Activated B cell treated with CpG ODN at 0.5 μM for 24 hours (primary cell): Measurements from ENCODE around the gene ATF6B. TPM values are rescaled to one million over a fixed set of nuclear protein-coding genes. Genes with fewer than 3 reads are reported as not detected.

Experiments
- ATAC-seq: fragments of 200-7000 bp; cut with Tn5 transposase; one replicate; pipeline ENCODE4 v1.10.0; 2021; ENCODE audit warnings: low read depth, mild to moderate bottlenecking, moderate library complexity
- CTCF ChIA-PET: fragments of 350-600 bp; sonication (Branson Sonifier 250); formaldehyde crosslinking; loops from one replicate; lab custom pipeline; 2021; ENCODE audit warnings: antibody characterized with exemption; lab: Charles Lee
- POLR2A ChIA-PET: fragments of 350-600 bp; sonication (Branson Sonifier 250); formaldehyde crosslinking; loops from one replicate; lab custom pipeline; 2021; ENCODE audit warnings: antibody characterized with exemption; lab: Charles Lee
- DNase-seq: peaks from one replicate; pipeline ENCODE4 v3.0.0; 2022
- H3K27ac Mint-ChIP-seq: one replicate; pipeline ENCODE4 v1.8.0; 2020; ENCODE audit warnings: mixed read lengths
- H3K27me3 Mint-ChIP-seq: one replicate; pipeline ENCODE4 v1.8.0; 2021; ENCODE audit warnings: mixed read lengths
- H3K36me3 Mint-ChIP-seq: one replicate; pipeline ENCODE4 v1.8.0; 2021; ENCODE audit warnings: low read depth, mixed read lengths
- H3K4me1 Mint-ChIP-seq: one replicate; pipeline ENCODE4 v1.8.0; 2021; ENCODE audit warnings: mixed read lengths
- H3K4me3 Mint-ChIP-seq: one replicate; pipeline ENCODE4 v1.8.0; 2020; ENCODE audit warnings: mild to moderate bottlenecking, mixed read lengths
- H3K9me3 Mint-ChIP-seq: one replicate; pipeline ENCODE4 v1.8.0; 2020; ENCODE audit warnings: mixed read lengths
- CTCF ChIP-seq: fragments of 200-600 bp; IDR thresholded peaks from one replicate; pipeline ENCODE4 v1.8.0; 2022; ENCODE audit warnings: antibody characterized with exemption, mild to moderate bottlenecking
- intact Hi-C: fragments of 100-400 bp; cut with micrococcal nuclease; formaldehyde crosslinking; loops from one replicate; pipeline ENCODE4 v1.15.1; 2024
- total RNA-seq: library from RNA; stranded (reverse); gene quantifications from 2 replicates; pipeline ENCODE4 v1.2.3, GENCODE V29; 2022

Gene ATF6B
- total RNA-seq, 1 donor from 2014 or later = 148 TPM

GRCh38 chr6:32085759-32086459 lies 42.1 kb downstream of the ATF6B start:
- no peak for TF ChIP-seq CTCF
- Mint-ChIP-seq H3K36me3 (no peaks in the 10 kb centered on the region), H3K9me3 (no peaks in the 10 kb centered on the region), H3K27me3 (peaks cover 55% of the 10 kb centered on the region), H3K4me3 (no peak overlapping the region), H3K27ac (no peak overlapping the region), H3K4me1 (peaks cover 10% of the 10 kb centered on the region)
- DNase-seq = no peak
- POLR2A ChIA-PET = no interaction called here
- intact Hi-C loops = no loop called here
- ATAC-seq = no peak
- CTCF ChIA-PET = no interaction called here

DNA sequence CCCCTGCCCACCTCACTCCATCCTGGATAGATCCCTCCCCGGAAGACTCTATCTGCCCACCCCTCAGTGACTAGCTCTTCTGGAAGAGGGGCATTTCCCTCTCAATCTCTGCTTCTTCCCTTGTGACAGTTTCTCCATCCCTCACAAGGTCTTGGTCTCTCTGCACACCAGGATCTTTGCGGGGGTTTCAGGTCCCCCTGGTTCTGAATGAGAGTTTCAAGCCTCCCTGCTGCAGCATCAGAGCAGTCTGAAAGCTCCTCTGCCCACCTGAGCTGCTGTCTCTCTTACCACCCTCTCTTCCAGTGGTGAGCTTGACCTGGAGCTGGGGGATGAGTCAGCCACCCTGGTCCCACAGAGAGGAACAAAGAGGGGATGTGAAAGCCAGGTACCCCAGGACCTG lies 43.3 kb downstream of the ATF6B start:
- no peak overlapping the region for H3K27ac Mint-ChIP-seq
- no peaks in the 10 kb centered on the region for H3K9me3 Mint-ChIP-seq
- H3K36me3 Mint-ChIP-seq = no peaks in the 10 kb centered on the region
- no peak for TF ChIP-seq CTCF
- no peak overlapping the region for H3K4me3 Mint-ChIP-seq
- DNase-seq (no peak), ATAC-seq (no peak)
- ChIA-PET POLR2A (no interaction called here), CTCF (no interaction called here)
- intact Hi-C loops = no loop called here
- peaks cover 57% of the 10 kb centered on the region for H3K27me3 Mint-ChIP-seq
- H3K4me1 Mint-ChIP-seq = peaks cover 10% of the 10 kb centered on the region

GRCh38 chr6:32083812-32084768 lies 44.0 kb downstream of the ATF6B start:
- ATAC-seq (no peak), DNase-seq (no peak)
- intact Hi-C loops = no loop called here
- Mint-ChIP-seq H3K36me3 (no peaks in the 10 kb centered on the region), H3K9me3 (no peaks in the 10 kb centered on the region), H3K4me1 (peaks cover 10% of the 10 kb centered on the region), H3K27me3 (peaks cover 57% of the 10 kb centered on the region), H3K4me3 (no peak overlapping the region), H3K27ac (no peak overlapping the region)
- TF ChIP-seq CTCF = no peak
- ChIA-PET POLR2A (no interaction called here), CTCF (no interaction called here)

GRCh38 chr6:32082935-32083334 lies 45.1 kb downstream of the ATF6B start:
- peaks cover 54% of the 10 kb centered on the region for H3K27me3 Mint-ChIP-seq
- DNase-seq (no peak), ATAC-seq (no peak)
- no peaks in the 10 kb centered on the region for H3K36me3 Mint-ChIP-seq
- intact Hi-C loops = no loop called here
- H3K27ac Mint-ChIP-seq = no peak overlapping the region
- H3K9me3 Mint-ChIP-seq = no peaks in the 10 kb centered on the region
- no peak for TF ChIP-seq CTCF
- no peak overlapping the region for H3K4me3 Mint-ChIP-seq
- ChIA-PET CTCF (no interaction called here), POLR2A (no interaction called here)
- peaks cover 10% of the 10 kb centered on the region for H3K4me1 Mint-ChIP-seq

- Mint-ChIP-seq H3K27ac (no peak overlapping the region), H3K4me3 (no peak overlapping the region), H3K36me3 (no peaks in the 10 kb centered on the region), H3K9me3 (no peaks in the 10 kb centered on the region), H3K4me1 (peaks cover 10% of the 10 kb centered on the region), H3K27me3 (peaks cover 54% of the 10 kb centered on the region)
- CTCF ChIA-PET = no interaction called here
- no peak for DNase-seq
- POLR2A ChIA-PET = no interaction called here
- TF ChIP-seq CTCF = no peak
- no peak for ATAC-seq
- intact Hi-C loops = no loop called here
These were observed 45.6 kb downstream of the ATF6B start for GRCh38 chr6:32082478-32082877.
